ENCODE measurements around the gene SIDT1.

- TF ChIP-seq POLR2A (IDR thresholded peaks at IDR 0.05) (no peak), CTCF (IDR thresholded peaks at IDR 0.05) (no peak)
Observed at GRCh38 chr3:113663761-113664160, 131.4 kb downstream of the SIDT1 start.
